C4-2B (cell line): ENCODE results near the gene SHROOM2.

Experiments
- CTCF ChIP-seq: fragments of 450-650 bp; conservative IDR thresholded peaks from 2 replicates; pipeline ENCODE4 v1.5.1; 2017; ENCODE audit warnings: mild to moderate bottlenecking
- ZFX ChIP-seq: fragments of 450-650 bp; IDR thresholded peaks from 2 replicates; pipeline ENCODE4 v1.6.1; 2017

GRCh38 chrX:9943420-9943819 lies 157.2 kb downstream of the SHROOM2 start:
- TF ChIP-seq CTCF = no peak
- TF ChIP-seq ZFX = no peak
